Common myeloid progenitor, CD34-positive (primary cell): ENCODE measurements around the gene GSG1L.

Experiments used
- CTCF ChIA-PET: fragments of 350-600 bp; sonication (Branson Sonifier 250); formaldehyde crosslinking; loops from one replicate; lab custom pipeline; 2021; ENCODE audit warnings: antibody characterized with exemption; lab: Charles Lee
- POLR2A ChIA-PET: fragments of 350-600 bp; sonication (Branson Sonifier 250); formaldehyde crosslinking; loops from one replicate; lab custom pipeline; 2021; ENCODE audit warnings: antibody characterized with exemption; lab: Charles Lee
- DNase-seq, 3 donors: peaks; one replicate each; pipeline versions ENCODE4 v3.0.0 to v3.0.0-alpha.2; 2013
- H3K27ac ChIP-seq, 2 experiments: 1 replicate in 1 of 2; 2 replicates in 1 of 2; pipeline ENCODE4 v1.7.0; 2013; ENCODE audit warnings: inconsistent platforms in 2 of 2, low read length in 2 of 2, mild to moderate bottlenecking in 2 of 2, low read depth in 1 of 2, moderate library complexity in 1 of 2; ENCODE audit not compliant: severe bottlenecking in 2 of 2, insufficient read depth in 1 of 2, poor library complexity in 1 of 2
- H3K27me3 ChIP-seq, 5 experiments: replicated peaks in 2 of 5; 1 replicate in 3 of 5; 2 replicates in 2 of 5; pipeline versions ENCODE4 v1.6.1 to v1.7.0; 2013; ENCODE audit warnings: low read length in 4 of 5, mild to moderate bottlenecking in 2 of 5, moderate library complexity in 2 of 5, inconsistent platforms in 1 of 5; ENCODE audit not compliant: insufficient read depth in 5 of 5, control insufficient read depth in 4 of 5
- H3K36me3 ChIP-seq, 4 experiments: 1 replicate in 2 of 4; 2 replicates in 2 of 4; pipeline versions ENCODE4 v1.6.1 to v1.7.0; 2013; ENCODE audit warnings: low read length in 3 of 4, control low read depth in 1 of 4, mild to moderate bottlenecking in 1 of 4; ENCODE audit not compliant: control insufficient read depth in 4 of 4, insufficient read depth in 4 of 4
- H3K4me1 ChIP-seq, 4 experiments: 1 replicate in 3 of 4; 2 replicates in 1 of 4; pipeline versions ENCODE4 v1.6.1 to v1.7.1; 2013; ENCODE audit warnings: low read length in 3 of 4, mild to moderate bottlenecking in 3 of 4, control low read depth in 1 of 4, inconsistent platforms in 1 of 4, moderate library complexity in 1 of 4; ENCODE audit not compliant: control insufficient read depth in 4 of 4, insufficient read depth in 4 of 4; ENCODE audit errors: control extremely low read depth in 1 of 4
- H3K4me3 ChIP-seq, 7 experiments: 1 replicate in 4 of 7; 2 replicates in 3 of 7; pipeline versions ENCODE4 v1.5.1 to v1.7.0; 2013; ENCODE audit warnings: mild to moderate bottlenecking in 7 of 7, low read length in 6 of 7, moderate library complexity in 6 of 7, inconsistent platforms in 2 of 7, low read depth in 2 of 7, control low read depth in 1 of 7; ENCODE audit not compliant: insufficient read depth in 4 of 7, control insufficient read depth in 1 of 7; ENCODE audit errors: extremely low read depth in 1 of 7
- H3K9me3 ChIP-seq, 5 experiments: 1 replicate in 4 of 5; 2 replicates in 1 of 5; pipeline versions ENCODE4 v1.6.1 to v1.7.1; 2013; ENCODE audit warnings: low read length in 4 of 5, mild to moderate bottlenecking in 2 of 5, inconsistent platforms in 1 of 5, low read depth in 1 of 5, moderate library complexity in 1 of 5; ENCODE audit not compliant: control insufficient read depth in 4 of 5, insufficient read depth in 2 of 5; ENCODE audit errors: control extremely low read depth in 1 of 5
- WGBS: methylation state at CpG from one replicate; pipeline ENCODE4 v1.1.5; 2013; ENCODE audit not compliant: insufficient coverage; 5-methylcytosine and 5-hydroxymethylcytosine counted together

The GSG1L gene

DNA sequence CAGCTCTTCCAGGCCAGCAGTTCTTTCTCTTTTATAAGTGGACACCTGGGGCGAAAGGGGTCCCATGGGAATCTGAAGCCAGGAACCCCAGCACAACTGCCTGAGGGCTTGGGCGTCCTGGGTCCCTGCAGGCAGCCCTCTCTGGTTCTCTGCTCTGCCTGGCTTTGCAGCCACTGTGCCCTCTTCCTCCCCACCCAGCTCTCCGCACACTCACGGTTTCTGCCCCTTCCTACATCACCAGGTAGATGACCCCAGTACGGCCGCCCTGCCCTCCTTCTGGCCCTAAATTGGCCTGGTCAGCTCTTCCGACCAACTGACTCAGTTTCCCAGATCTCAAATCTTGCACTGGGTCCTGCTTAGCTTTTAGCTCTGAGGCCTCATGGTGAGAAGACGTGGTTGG lies 288.3 kb downstream of the GSG1L start:
- H3K27me3 ChIP-seq: no peaks in the 10 kb centered on the region
- no peak overlapping the region for H3K4me3 ChIP-seq
- no peaks in the 10 kb centered on the region for H3K9me3 ChIP-seq
- no peak for DNase-seq
- peaks cover 0 to 22% (median 1%) of the 10 kb centered on the region in 4 experiments for H3K36me3 ChIP-seq
- CTCF ChIA-PET: no interaction called here
- H3K4me1 ChIP-seq: no peaks in the 10 kb centered on the region
- POLR2A ChIA-PET: no interaction called here
- H3K27ac ChIP-seq: no peak overlapping the region
- WGBS: 100% methylated on average over 7 of the region's 8 CpGs

DNA sequence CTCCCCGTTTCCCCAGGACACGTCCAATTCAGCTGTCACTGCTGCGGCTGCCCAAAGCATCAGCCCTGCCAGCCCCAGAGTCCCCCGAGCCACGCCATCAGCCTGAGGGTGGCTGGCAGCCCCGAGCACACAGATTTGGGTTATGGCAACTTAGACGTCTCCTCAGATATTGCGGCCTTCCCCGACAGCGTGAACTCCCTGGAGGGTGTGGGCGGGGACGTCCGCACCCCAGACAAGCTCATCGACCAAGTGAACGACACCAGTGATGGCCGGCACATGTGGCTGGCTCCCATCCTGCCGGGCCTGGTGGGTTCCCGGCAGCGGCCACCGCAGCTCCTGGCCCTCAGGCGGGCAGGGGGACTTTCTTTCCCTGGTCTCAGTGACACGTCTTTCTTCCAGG lies 288.7 kb downstream of the GSG1L start:
- 97% methylated on average over 22 of the region's 22 CpGs for WGBS

DNA sequence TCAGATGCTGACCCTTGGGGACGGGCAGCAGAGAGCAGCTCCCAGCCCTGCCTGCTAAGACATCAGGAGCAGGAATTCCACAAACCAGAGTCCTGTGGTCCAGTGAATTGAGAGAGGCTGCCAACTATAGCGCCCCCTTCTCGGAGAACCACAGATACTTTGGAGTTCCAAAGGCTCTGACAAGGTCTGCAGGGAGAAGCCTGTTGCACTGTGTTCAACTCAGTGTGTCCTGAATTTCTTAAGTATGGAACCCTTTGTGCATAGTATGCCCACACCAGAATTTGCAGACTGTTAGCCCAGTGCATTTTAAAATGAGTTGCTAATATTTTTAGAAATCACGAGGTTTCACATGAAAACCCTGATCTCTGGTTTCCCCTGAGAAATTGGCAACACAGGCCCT lies 290.2 kb downstream of the GSG1L start:
- H3K36me3 ChIP-seq: peaks cover 0 to 26% (median 7%) of the 10 kb centered on the region in 4 experiments
- POLR2A ChIA-PET: no interaction called here
- no peaks in the 10 kb centered on the region for H3K4me1 ChIP-seq
- H3K4me3 ChIP-seq: no peak overlapping the region
- H3K9me3 ChIP-seq: no peaks in the 10 kb centered on the region
- WGBS: 95% methylated on average over 4 of the region's 4 CpGs
- no peak overlapping the region for H3K27ac ChIP-seq
- H3K27me3 ChIP-seq: no peaks in the 10 kb centered on the region
- CTCF ChIA-PET: no interaction called here
- no peak for DNase-seq

More for the DNA sequence above, 288.7 kb downstream of the GSG1L start:
- POLR2A ChIA-PET: no interaction called here
- DNase-seq: no peak
- Histone ChIP-seq H3K9me3 (no peaks in the 10 kb centered on the region), H3K27me3 (no peaks in the 10 kb centered on the region), H3K36me3 (peaks cover 0 to 22% (median 1%) of the 10 kb centered on the region in 4 experiments), H3K27ac (no peak overlapping the region), H3K4me1 (no peaks in the 10 kb centered on the region), H3K4me3 (no peak overlapping the region)
- CTCF ChIA-PET: no interaction called here

DNA sequence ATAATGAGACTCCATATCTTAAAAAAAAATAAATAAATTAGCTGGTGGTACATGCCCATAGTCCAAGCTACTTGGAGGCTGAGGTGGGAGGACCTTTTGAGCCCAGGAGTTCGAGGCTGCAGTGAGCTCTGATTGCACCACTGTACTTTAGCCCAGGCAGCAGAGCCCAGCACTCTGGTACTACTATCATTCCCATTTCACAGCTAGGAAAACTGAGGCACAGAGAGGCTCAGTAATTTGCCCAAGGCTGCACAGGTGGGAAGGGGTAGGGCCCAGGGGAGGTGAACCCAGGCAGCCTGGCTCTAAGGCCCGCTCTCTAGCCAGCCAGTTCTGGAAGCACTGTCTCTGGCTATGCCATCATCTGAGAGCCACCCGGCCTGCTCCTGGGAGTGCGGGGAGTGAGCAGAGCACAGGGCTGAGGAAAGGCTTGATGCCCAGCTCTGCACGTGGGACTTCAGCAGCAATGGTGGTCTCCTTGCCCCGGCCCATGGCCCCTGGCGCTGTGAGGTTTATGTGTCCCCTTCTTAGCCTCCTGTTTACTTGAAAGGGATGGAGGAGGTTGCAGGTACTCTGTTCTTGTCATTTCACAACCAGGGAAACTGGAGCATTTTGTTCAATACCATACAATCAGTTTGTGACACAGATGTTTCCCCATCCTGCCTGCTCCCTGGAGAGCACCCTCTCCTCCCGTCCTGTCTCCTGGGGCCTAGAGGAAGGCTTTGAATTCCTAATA lies 291.3 kb downstream of the GSG1L start:
- CTCF ChIA-PET: interaction anchor here (1.1 kb wide), 1 partner anchor 8 kb away, joined by 3 read pairs; no protein-coding TSS in a partner anchor
- DNase-seq: peak in 1 of 3 donors; percentile 4

DNA sequence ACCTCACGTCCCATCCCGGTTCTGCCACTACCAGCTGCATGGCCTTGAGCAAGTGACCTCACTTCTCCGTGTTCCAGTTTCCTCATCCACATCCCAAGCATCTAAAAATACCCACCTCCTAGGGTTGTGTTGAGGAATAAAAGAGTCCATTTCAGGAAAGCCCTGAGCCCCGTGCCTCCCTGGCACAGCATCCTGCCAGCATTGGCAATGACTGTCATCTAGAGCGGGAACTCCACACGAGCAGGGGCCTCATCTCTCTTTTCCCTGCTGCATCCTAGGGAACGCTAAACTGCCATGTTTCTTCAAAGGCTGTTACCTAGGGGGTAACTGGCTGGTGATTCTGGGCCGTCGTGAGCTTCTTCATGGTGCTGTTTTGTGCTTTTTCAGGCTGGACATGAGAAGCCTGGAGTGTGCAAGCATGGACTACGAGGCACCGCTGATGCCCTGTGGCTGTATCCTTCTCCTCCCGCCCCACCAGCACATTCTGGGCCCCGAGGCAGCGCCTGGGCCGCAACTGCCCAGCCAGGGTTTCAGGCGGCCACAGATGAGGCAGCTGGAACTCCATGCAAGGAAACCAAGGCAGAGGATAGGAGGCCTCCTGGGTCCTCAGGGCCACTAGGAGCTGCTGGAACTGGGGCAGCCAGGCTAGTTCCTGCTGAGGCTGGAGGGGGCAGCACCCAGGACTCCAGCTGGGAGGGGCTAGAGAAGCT lies 292.2 kb downstream of the GSG1L start:
- POLR2A ChIA-PET: no interaction called here
- Histone ChIP-seq H3K4me3 (no peak overlapping the region), H3K27ac (no peak overlapping the region), H3K36me3 (peaks cover 0 to 28% (median 13%) of the 10 kb centered on the region in 4 experiments), H3K9me3 (no peaks in the 10 kb centered on the region), H3K4me1 (no peaks in the 10 kb centered on the region), H3K27me3 (no peaks in the 10 kb centered on the region)
- CTCF ChIA-PET: interaction anchor here (1.1 kb wide), 1 partner anchor 9 kb away, joined by 3 read pairs; no protein-coding TSS in a partner anchor
- DNase-seq: no peak
- 99% methylated on average over 12 of the region's 16 CpGs for WGBS

More for the DNA sequence above, 291.3 kb downstream of the GSG1L start:
- Histone ChIP-seq H3K4me1 (no peaks in the 10 kb centered on the region), H3K27me3 (no peaks in the 10 kb centered on the region), H3K9me3 (no peaks in the 10 kb centered on the region), H3K27ac (no peak overlapping the region), H3K4me3 (no peak overlapping the region), H3K36me3 (peaks cover 0 to 24% (median 11%) of the 10 kb centered on the region in 4 experiments)
- POLR2A ChIA-PET: no interaction called here
- 97% methylated on average over 7 of the region's 8 CpGs for WGBS

DNA sequence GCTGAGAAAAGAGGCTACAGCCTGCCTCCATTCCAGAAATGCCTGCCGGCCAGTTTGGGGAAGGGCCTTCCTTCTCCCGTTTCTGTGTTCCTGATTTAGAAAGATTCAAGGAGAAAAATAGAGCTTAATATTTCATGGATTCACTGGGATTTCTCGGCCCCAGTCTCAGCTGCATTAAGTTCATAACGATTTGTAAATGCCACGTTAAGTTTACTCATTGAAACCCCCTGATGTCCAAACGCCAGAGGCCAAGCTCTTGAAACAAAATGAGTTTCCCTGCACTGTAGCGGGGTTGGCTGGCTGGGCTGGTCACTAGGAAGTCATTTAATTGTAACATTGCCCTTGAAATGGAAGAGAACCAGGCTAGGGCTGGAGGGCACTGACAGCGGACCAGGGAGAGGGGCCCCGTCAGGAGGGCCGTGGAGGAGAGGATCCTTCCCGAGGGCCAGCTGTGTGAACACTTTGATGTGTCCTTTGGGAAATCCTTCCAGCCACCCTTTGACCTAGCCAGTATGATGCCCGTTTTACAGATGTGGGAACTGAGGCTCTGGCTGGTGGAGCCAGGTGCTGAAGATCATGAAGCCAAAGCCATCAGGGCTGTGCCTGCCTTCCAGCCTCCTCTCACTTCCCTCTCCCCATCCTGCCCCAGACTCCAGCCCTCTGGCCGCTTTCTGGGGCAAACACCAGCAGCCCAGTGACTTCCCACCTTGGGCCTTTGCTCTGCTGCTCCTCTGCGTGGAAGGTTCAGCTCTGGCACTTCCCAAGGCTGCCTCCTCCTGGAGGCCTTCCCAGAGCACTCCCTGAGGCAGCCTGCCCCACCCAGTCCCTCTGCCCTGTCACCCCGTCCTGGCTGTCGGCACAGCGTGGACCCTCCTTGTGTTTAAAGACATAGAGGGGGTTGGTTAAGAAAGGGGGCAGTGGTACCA lies 293.0 kb downstream of the GSG1L start:
- CTCF ChIA-PET: interaction anchor here (1.0 kb wide), 1 partner anchor 12 kb away, joined by 5 read pairs; no protein-coding TSS in a partner anchor
- H3K27me3 ChIP-seq: no peaks in the 10 kb centered on the region
- H3K27ac ChIP-seq: no peak overlapping the region
- no peaks in the 10 kb centered on the region for H3K4me1 ChIP-seq
- peaks cover 0 to 30% (median 14%) of the 10 kb centered on the region in 4 experiments for H3K36me3 ChIP-seq
- no peak overlapping the region for H3K4me3 ChIP-seq
- no peak for DNase-seq
- no peaks in the 10 kb centered on the region for H3K9me3 ChIP-seq
- POLR2A ChIA-PET: no interaction called here
- 92% methylated on average over 14 of the region's 17 CpGs for WGBS
